HG02840 (cell line): ENCODE measurements around the gene DDX42.
"Not testable (repeated sequence)": the region's sequence is repeated elsewhere in the genome, so short reads cannot be mapped to it uniquely, and the experiment has no call there.

Experiments used
- ATAC-seq: cut with Tn5 transposase; IDR thresholded peaks from one replicate; pipeline ENCODE4 v1.9.1; 2021; ENCODE audit warnings: mild to moderate bottlenecking, moderate library complexity, moderate number of reproducible peaks; ENCODE audit not compliant: unreplicated experiment, low FRiP score

Gene DDX42

GRCh38 chr17:63835167-63835720 lies 61.3 kb downstream of the DDX42 start:
- ATAC-seq: no peak

- ATAC-seq: no peak
Measured at GRCh38 chr17:63836811-63837210, 62.8 kb downstream of the DDX42 start.

DNA sequence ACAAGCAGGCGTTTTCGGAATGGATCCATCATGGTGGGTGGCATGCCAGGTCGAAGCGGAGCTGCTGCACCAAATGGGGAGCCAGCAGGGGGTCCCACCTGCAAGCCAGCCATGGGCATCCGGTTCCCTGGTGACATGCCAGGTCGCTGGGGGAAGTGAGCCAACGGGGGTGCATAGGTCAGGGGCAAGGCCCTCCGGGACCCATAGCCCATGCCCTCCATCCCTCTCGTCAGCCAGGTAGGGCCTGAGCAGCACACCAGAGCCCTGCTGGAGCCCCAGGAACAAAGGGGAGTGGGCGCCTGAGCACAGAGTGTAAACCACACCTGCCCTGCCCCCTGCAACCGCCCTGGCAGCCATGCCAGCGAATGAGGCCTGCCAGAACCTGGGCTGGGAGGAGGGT lies 63.5 kb downstream of the DDX42 start:
- no peak for ATAC-seq

GRCh38 chr17:63837962-63838600 lies 64.1 kb downstream of the DDX42 start:
- ATAC-seq: no peak

DNA sequence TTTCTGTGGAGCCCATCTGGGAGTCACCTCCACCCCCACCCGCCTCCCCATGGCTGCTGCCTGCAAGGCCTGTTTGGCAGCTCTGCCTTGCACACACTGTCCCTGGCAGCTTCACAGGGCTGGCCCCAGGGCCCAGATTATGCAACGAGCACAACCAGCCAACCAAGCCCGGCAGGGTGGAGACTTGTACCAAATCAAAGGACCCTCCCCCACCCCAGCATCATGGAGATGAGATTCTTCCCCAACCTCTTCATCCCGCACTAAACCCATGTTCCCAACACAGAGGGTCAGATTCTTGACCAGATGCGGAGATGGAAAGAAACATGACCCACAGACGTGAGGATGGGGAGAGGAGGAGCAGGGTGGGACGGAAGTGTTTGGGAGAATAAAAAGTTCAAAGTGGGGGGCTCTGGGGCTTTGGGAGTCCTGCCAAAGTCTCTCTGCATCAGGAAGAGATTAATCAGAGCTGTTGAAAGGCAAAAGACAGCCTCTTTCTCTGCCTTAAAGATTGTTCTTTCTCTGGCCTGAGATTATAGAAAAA lies 64.7 kb downstream of the DDX42 start:
- ATAC-seq: no peak

GRCh38 chr17:63840591-63841349 lies 66.8 kb downstream of the DDX42 start:
- ATAC-seq: no peak

DNA sequence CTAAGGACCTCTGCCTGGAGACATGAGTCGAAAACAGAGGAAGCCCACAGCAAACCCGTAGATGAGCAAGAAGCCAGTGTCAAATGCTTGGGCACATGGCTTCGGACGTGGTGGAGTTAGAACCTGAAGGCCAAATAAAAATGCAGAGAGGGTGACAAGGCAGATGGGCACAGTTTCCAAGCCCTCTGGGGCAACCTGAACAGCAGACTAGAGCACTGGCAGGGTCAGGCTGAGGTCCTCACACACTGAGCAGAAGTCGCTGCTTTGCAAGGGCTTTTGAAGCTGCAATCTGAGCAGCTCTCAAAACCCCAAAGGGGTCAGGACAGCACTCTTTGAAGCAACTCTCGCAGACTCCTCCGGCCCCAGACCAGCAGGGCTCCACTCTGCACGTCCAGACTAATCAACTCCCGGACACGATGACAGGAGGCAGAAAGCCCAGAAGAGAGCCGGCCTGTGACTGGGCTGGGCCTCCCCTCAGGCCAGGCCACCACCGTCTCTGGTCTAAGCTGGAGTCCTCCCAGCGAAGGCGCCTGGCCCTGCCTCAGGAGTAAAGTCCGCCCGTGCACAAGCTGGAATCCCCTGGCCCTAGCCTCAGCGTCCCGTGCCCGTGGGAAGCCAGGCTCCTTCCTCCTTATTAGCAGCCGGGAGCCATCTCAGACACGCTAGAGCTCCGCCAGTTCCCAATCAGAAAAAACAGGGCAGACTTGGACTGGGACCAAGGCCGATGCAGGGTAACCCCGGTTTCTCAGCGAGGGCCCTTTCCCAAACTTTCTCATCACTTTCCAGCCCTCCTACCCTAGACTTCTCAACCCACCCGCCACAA lies 67.6 kb downstream of the DDX42 start:
- ATAC-seq: no peak

DNA sequence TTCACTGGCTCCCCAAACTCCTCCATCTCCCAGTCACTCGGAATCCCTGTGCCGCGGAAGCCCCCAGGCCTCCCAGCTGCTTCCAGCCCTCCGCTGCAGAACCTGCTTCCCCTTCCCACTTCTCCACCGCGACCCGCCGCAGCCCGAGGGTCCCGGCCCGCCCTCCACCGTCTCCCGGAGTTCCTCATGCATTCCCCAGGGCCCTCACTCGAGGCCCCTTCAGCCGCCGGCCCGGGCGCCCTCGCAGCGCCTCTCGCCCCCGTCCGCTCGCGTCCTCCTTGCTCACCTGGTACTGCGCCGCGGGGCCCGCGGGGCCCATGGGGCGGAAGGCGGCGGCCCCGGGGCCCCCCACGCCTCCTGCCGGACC lies 68.2 kb downstream of the DDX42 start:
- peak; percentile 21 for ATAC-seq

GRCh38 chr17:63842540-63843386 lies 68.8 kb downstream of the DDX42 start, which contains the start of gene SMARCD2:
Gene SMARCD2, minus strand, starts transcription at chr17:63842685. Its CDS starts 11 bp downstream, at chr17:63842674.
- ATAC-seq: peak; percentile 89

DNA sequence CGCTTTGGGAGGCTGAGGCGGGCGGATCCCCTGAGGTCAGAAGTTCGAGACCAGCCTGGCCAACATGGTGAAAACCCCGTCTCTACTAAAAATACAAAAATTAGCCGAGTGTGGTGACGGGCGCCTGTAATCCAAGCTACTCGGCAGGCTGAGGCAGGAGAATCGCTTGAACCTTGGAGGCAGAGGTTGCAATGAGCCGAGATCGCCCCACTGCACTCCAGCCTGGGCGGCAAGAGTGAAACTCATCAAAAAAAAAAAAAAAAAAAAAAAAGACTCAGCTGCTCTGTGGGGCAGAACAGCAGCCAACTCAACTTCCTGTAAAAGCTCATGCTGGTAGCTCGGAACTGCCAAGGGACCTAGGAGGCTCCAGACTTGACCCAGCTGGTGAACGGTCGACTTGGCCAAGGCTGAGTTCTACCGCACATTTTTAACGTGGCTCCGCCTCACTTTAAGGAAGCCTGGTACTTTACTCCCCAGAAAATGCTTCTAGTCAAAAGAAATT lies 69.5 kb downstream of the DDX42 start:
- not testable (repeated sequence) for ATAC-seq

DNA sequence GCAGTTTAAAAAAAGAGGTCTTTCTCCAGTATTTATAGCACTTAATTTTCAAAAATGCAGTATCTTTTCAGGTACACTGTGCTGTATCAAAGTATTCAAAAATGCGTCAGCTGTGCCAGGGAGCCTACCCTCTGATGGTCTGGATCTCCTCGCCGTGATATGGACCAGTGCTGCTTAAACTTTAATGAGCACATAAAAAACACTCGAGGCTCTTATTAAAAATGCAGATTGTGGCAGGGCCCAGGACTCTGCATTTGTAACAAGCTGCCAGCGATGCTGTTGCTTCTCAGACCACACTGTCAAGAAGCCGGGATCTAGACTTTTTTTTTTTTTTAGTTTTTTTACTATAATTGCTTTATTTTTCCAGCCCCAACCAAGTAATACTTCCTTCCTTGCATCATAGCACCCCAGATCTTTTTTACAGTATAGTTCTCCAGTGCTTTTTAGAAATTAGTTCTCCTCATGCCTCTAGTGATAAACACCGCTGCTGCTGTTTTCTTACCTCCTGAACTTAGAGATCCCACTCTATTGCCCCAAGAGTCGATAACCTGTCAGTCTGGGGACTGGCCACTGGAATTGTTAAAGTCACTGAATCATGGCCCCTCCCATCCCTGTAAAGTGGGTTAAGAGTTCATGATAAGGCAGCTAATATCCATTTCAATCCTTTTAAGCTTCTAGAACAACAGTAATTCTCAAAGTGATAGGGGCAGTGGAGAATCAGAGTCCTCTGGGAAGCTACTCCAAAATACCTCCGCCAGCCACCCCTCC lies 70.1 kb downstream of the DDX42 start:
- no peak for ATAC-seq

- ATAC-seq: no peak
Measured at GRCh38 chr17:63845509-63845908, 71.5 kb downstream of the DDX42 start.

DNA sequence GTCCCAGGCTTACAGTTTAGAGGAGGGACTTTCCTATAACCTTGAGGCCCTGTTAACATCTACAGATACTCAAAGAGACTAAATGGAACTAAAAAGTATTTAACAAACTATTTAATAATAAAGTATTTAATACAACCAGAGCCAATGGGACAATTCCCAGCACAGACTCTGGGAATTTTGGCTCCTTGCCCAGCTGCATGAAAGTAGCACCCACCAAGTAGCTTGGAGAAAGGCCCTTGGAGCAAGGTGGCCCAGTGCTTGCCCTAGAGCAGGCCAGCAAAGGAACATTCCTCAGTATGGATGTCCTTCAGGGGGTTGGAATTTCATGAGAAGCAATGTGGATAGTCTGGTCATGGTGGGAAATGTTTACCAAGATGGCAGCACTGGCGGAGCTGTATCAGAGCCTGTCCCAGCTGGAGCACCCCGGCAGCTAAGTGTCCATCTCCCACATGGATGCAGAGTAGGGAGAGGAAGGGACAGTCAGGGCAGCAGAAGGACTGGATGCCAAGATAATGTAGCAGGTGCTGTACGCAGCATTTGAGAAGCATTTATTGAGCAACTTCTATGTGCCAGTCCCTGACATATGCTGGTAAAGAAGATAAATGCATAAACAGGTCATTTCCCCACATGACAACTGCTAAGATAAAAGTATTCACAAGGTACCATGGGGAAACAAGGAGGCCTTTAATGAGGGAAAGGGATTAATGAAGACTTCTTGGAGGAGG lies 73.7 kb downstream of the DDX42 start:
- no peak for ATAC-seq

DNA sequence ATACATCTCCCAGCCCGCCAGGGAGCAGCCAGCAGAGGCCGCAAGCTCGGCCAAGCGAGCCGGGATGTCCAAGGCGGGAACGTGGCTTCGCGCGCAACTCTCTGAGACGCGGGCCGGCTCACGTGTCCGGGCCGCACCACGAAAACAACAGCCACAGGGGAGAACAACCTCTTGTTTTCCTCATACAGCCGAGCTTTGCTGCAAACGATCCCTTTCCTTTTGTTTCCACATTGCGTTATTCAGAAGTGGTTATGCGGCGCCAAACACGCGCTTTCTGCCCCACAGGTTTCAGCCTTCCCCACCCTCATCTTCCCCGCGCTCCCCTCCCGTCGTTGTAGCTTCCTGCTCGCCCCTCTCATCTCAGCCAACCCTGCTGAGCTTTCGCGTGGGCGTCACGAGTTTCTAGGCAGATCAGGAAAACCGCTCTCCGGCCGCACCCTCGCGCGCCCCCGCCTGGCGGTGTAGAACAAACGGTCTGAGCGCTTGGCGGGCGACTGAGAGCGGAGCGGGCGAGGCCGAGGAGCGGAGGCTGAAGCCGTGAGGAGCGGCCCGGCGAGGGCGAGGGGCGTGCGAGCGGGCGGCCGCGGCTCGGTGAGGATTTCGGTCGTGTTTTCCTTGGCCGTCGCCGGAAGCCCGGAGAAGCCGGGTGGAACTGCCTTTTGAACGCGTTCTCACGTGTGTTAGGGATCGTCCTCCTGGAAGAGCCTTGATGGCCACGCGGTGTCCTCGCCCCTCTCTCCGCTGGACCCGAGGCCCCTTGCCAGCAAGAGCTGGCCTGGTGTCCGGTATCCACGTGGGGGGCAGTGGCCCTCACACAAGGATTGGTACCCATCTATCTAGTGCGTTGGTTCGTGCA lies 75.1 kb downstream of the DDX42 start:
- peak; percentile 82 for ATAC-seq

- no peak for ATAC-seq
Measured at GRCh38 chr17:63850401-63850800, 76.4 kb downstream of the DDX42 start.

GRCh38 chr17:63853260-63853659 lies 79.3 kb downstream of the DDX42 start:
- ATAC-seq: no peak

GRCh38 chr17:63854709-63855108 lies 80.7 kb downstream of the DDX42 start:
- ATAC-seq: no peak
